HFF-Myc (cell line): ENCODE results near the gene CNGA2.

ENCODE experiments used
- DNase-seq: peaks from one replicate; pipeline ENCODE4 v3.0.0-alpha.2; 2011; ENCODE audit warnings: low read depth; ENCODE audit errors: extremely low read depth
- H3K4me3 ChIP-seq: replicated peaks from 2 replicates; pipeline ENCODE4 v1.5.1; 2011; ENCODE audit warnings: low read depth, mild to moderate bottlenecking, control low read depth, low read length
- CTCF ChIP-seq: IDR thresholded peaks from 2 replicates; pipeline ENCODE4 v1.5.1; 2012; ENCODE audit warnings: mild to moderate bottlenecking, low read depth, low read length, control low read depth; ENCODE audit errors: missing control alignments

The CNGA2 gene

GRCh38 chrX:151734446-151734845 is at the start of gene CNGA2:
Gene CNGA2, plus strand, starts transcription at chrX:151734746. Its CDS starts 3,738 bp downstream, at chrX:151738484.
- no peak for TF ChIP-seq CTCF
- DNase-seq = no peak

GRCh38 chrX:151687635-151688034 is 46.9 kb upstream of the CNGA2 start:
- TF ChIP-seq CTCF = no peak
- no peak overlapping the region for H3K4me3 ChIP-seq
- DNase-seq = no peak

More at GRCh38 chrX:151734446-151734845, at the start of gene CNGA2:
- no peak within 1 kb of the TSS for H3K4me3 ChIP-seq

- no peak overlapping the region for H3K4me3 ChIP-seq
- TF ChIP-seq CTCF = no peak
- DNase-seq = no peak
Measured at GRCh38 chrX:151688695-151689094, 45.9 kb upstream of the CNGA2 start.

- no peak for DNase-seq
- H3K4me3 ChIP-seq = no peak overlapping the region
- TF ChIP-seq CTCF = no peak
Measured at GRCh38 chrX:151692825-151693224, 41.7 kb upstream of the CNGA2 start.

GRCh38 chrX:151694121-151694520 is 40.4 kb upstream of the CNGA2 start:
- no peak overlapping the region for H3K4me3 ChIP-seq
- DNase-seq = no peak
- no peak for TF ChIP-seq CTCF

GRCh38 chrX:151694661-151695582 is 39.6 kb upstream of the CNGA2 start, which contains the start of gene PRRG3:
Gene PRRG3, plus strand, starts transcription at chrX:151695458. Its CDS starts 3,357 bp downstream, at chrX:151698815.
- DNase-seq = no peak
- no peak for TF ChIP-seq CTCF
- no peak within 1 kb of the TSS for H3K4me3 ChIP-seq
